Karpas-422 (cell line): ENCODE results near the gene RSPRY1. TPM values are rescaled to one million over a fixed set of nuclear protein-coding genes. Genes with fewer than 3 reads are reported as not detected.

Source experiments
- DNase-seq: peaks from one replicate; pipeline ENCODE4 v3.0.0-alpha.2; 2015
- H2AFZ ChIP-seq: fragments of 200-600 bp; sonication (generic); 2 replicates; pipeline ENCODE4 v1.6.1; 2014; ENCODE audit warnings: antibody characterized with exemption, low read length, mixed read lengths
- H3K27ac ChIP-seq: fragments of 200-600 bp; sonication (generic); 2 replicates; pipeline ENCODE4 v1.5.1; 2014; ENCODE audit warnings: mild to moderate bottlenecking, low read length, moderate library complexity
- H3K27me3 ChIP-seq: fragments of 200-600 bp; sonication (generic); 2 replicates; pipeline ENCODE4 v1.6.1; 2014; ENCODE audit warnings: low read length, mixed read lengths
- H3K36me3 ChIP-seq: fragments of 200-600 bp; sonication (generic); 2 replicates; pipeline ENCODE4 v1.6.1; 2014; ENCODE audit warnings: low read length, mixed read lengths; ENCODE audit not compliant: insufficient read depth
- H3K4me1 ChIP-seq: fragments of 200-600 bp; sonication (generic); 2 replicates; pipeline ENCODE4 v1.6.1; 2014; ENCODE audit warnings: mild to moderate bottlenecking, low read length, mixed read lengths
- H3K4me2 ChIP-seq: fragments of 200-600 bp; sonication (generic); 2 replicates; pipeline ENCODE4 v1.6.1; 2014; ENCODE audit warnings: low read length, low read depth, mild to moderate bottlenecking; ENCODE audit not compliant: poor library complexity, severe bottlenecking
- H3K4me3 ChIP-seq: fragments of 200-600 bp; sonication (generic); 2 replicates; pipeline ENCODE4 v1.5.1; 2014; ENCODE audit warnings: mild to moderate bottlenecking, antibody characterized with exemption, low read length, mixed read lengths
- H3K79me2 ChIP-seq: fragments of 200-600 bp; sonication (generic); 2 replicates; pipeline ENCODE4 v1.6.1; 2014; ENCODE audit warnings: mild to moderate bottlenecking, low read length, mixed read lengths
- H3K9ac ChIP-seq: fragments of 200-600 bp; sonication (generic); 2 replicates; pipeline ENCODE4 v1.6.0; 2014; ENCODE audit warnings: low read length
- H3K9me2 ChIP-seq: fragments of 200-600 bp; sonication (generic), shearing (Covaris generic); replicated peaks from 2 replicates; pipeline ENCODE4 v1.6.0; 2014; ENCODE audit warnings: mild to moderate bottlenecking, low read length, moderate library complexity; ENCODE audit not compliant: insufficient read depth
- H3K9me3 ChIP-seq: fragments of 300-700, 200-600 bp; sonication (generic); 2 replicates; pipeline ENCODE4 v1.6.1; 2014; ENCODE audit warnings: low read length, mixed read lengths
- H4K20me1 ChIP-seq: fragments of 200-600 bp; sonication (generic); 2 replicates; pipeline ENCODE4 v1.6.1; 2014; ENCODE audit warnings: mild to moderate bottlenecking, antibody characterized with exemption, low read length, low read depth; ENCODE audit not compliant: insufficient read depth
- total RNA-seq: library from RNA; depleted of rRNA; stranded (reverse); fragments of >200 nt; shearing (Covaris generic); gene quantifications from 2 replicates; pipeline ENCODE4 v1.2.3, GENCODE V29; 2014; ENCODE audit warnings: low replicate concordance

The RSPRY1 gene
- total RNA-seq, 1 experiment from 2014 or later: 26.4 TPM

GRCh38 chr16:57252148-57252721, 66.1 kb downstream of the RSPRY1 start:
- H3K4me1 ChIP-seq: no peaks in the 10 kb centered on the region
- H3K9ac ChIP-seq: no peak overlapping the region
- no peak overlapping the region for H3K4me3 ChIP-seq
- DNase-seq: no peak
- H3K36me3 ChIP-seq: peaks cover 27% of the 10 kb centered on the region
- H3K27ac ChIP-seq: no peak overlapping the region
- H3K9me3 ChIP-seq: no peaks in the 10 kb centered on the region
- no peaks in the 10 kb centered on the region for H3K9me2 ChIP-seq
- no peaks in the 10 kb centered on the region for H3K27me3 ChIP-seq
- H2AFZ ChIP-seq: no peak overlapping the region
- H4K20me1 ChIP-seq: no peaks in the 10 kb centered on the region
- H3K4me2 ChIP-seq: no peak overlapping the region
- no peaks in the 10 kb centered on the region for H3K79me2 ChIP-seq

- no peaks in the 10 kb centered on the region for H3K27me3 ChIP-seq
- H3K9ac ChIP-seq: no peak overlapping the region
- no peaks in the 10 kb centered on the region for H4K20me1 ChIP-seq
- H3K79me2 ChIP-seq: no peaks in the 10 kb centered on the region
- DNase-seq: no peak
- no peak overlapping the region for H3K27ac ChIP-seq
- H3K9me2 ChIP-seq: no peaks in the 10 kb centered on the region
- no peak overlapping the region for H3K4me3 ChIP-seq
- H3K9me3 ChIP-seq: no peaks in the 10 kb centered on the region
- H3K4me2 ChIP-seq: no peak overlapping the region
- H3K36me3 ChIP-seq: peaks cover 21% of the 10 kb centered on the region
- no peaks in the 10 kb centered on the region for H3K4me1 ChIP-seq
- H2AFZ ChIP-seq: no peak overlapping the region
Measured at GRCh38 chr16:57253466-57253865, 67.3 kb downstream of the RSPRY1 start.

GRCh38 chr16:57255686-57256415, 69.7 kb downstream of the RSPRY1 start:
- Histone ChIP-seq H3K9me2 (no peaks in the 10 kb centered on the region), H3K4me2 (no peak overlapping the region), H4K20me1 (no peaks in the 10 kb centered on the region), H3K36me3 (peaks cover 10% of the 10 kb centered on the region), H3K9me3 (no peaks in the 10 kb centered on the region), H3K27me3 (no peaks in the 10 kb centered on the region), H2AFZ (no peak overlapping the region), H3K4me3 (no peak overlapping the region), H3K79me2 (no peaks in the 10 kb centered on the region), H3K27ac (no peak overlapping the region), H3K4me1 (peaks cover 4% of the 10 kb centered on the region), H3K9ac (no peak overlapping the region)
- no peak for DNase-seq

GRCh38 chr16:57256601-57257395, 70.7 kb downstream of the RSPRY1 start:
- no peak for DNase-seq
- Histone ChIP-seq H3K27me3 (no peaks in the 10 kb centered on the region), H3K9ac (no peak overlapping the region), H3K9me3 (no peaks in the 10 kb centered on the region), H3K36me3 (peaks cover 8% of the 10 kb centered on the region; the same call in 1 of the 2 replicates), H4K20me1 (no peaks in the 10 kb centered on the region), H2AFZ (no peak overlapping the region), H3K9me2 (no peaks in the 10 kb centered on the region), H3K4me3 (no peak overlapping the region), H3K4me1 (peaks cover 4% of the 10 kb centered on the region), H3K79me2 (no peaks in the 10 kb centered on the region), H3K4me2 (no peak overlapping the region), H3K27ac (no peak overlapping the region)

GRCh38 chr16:57257455-57258070, 71.4 kb downstream of the RSPRY1 start:
- Histone ChIP-seq H3K4me1 (peaks cover 4% of the 10 kb centered on the region), H3K27ac (no peak overlapping the region), H3K79me2 (no peaks in the 10 kb centered on the region), H4K20me1 (no peaks in the 10 kb centered on the region), H3K9me2 (no peaks in the 10 kb centered on the region), H3K9ac (no peak overlapping the region), H3K4me3 (no peak overlapping the region), H3K36me3 (0 out of 2 replicates have a peak, but pooled peaks cover 1% of the 10 kb centered on the region), H2AFZ (no peak overlapping the region), H3K4me2 (no peak overlapping the region), H3K9me3 (no peaks in the 10 kb centered on the region), H3K27me3 (no peaks in the 10 kb centered on the region)
- no peak for DNase-seq

- Histone ChIP-seq H3K4me2 (no peak overlapping the region), H3K4me1 (peaks cover 4% of the 10 kb centered on the region), H3K9me2 (no peaks in the 10 kb centered on the region), H2AFZ (no peak overlapping the region), H3K4me3 (no peak overlapping the region), H3K79me2 (no peaks in the 10 kb centered on the region), H3K36me3 (no peaks in the 10 kb centered on the region), H3K27ac (no peak overlapping the region), H3K9me3 (no peaks in the 10 kb centered on the region), H3K27me3 (no peaks in the 10 kb centered on the region), H3K9ac (no peak overlapping the region), H4K20me1 (no peaks in the 10 kb centered on the region)
- DNase-seq: no peak
Measured at GRCh38 chr16:57258226-57258909, 72.2 kb downstream of the RSPRY1 start.

GRCh38 chr16:57258910-57259475, 72.9 kb downstream of the RSPRY1 start:
- no peak overlapping the region for H3K9ac ChIP-seq

More at GRCh38 chr16:57258910-57259475, 72.9 kb downstream of the RSPRY1 start:
- Histone ChIP-seq H3K4me3 (no peak overlapping the region), H3K9me3 (no peaks in the 10 kb centered on the region), H2AFZ (no peak overlapping the region), H3K27me3 (no peaks in the 10 kb centered on the region), H3K36me3 (no peaks in the 10 kb centered on the region), H3K4me1 (peaks cover 4% of the 10 kb centered on the region), H3K4me2 (no peak overlapping the region), H3K9me2 (no peaks in the 10 kb centered on the region), H3K79me2 (no peaks in the 10 kb centered on the region), H4K20me1 (no peaks in the 10 kb centered on the region), H3K27ac (no peak overlapping the region)
- no peak for DNase-seq
